Activated CD4-positive, alpha-beta T cell treated with anti-CD3 and anti-CD28 coated beads, Interleukin-2, amount 50 U/mL, for 16 hours (primary cell): ENCODE data around the gene MYO3B.

ENCODE experiments used
- DNase-seq: peaks from one replicate; pipeline ENCODE4 v3.0.0-alpha.2; 2020

The MYO3B gene

GRCh38 chr2:170177950-170178781 lies at the start of gene MYO3B:
MYO3B (plus strand) TSS chr2:170178147; CDS start chr2:170178288, 141 bp downstream.
- peak; percentile 75 for DNase-seq

- no peak for DNase-seq
These were observed 38.5 kb upstream of the MYO3B start for GRCh38 chr2:170139276-170139967.

- DNase-seq: no peak
These were observed 37.4 kb upstream of the MYO3B start for GRCh38 chr2:170140561-170140960.

- DNase-seq: no peak
These were observed 36.1 kb upstream of the MYO3B start for GRCh38 chr2:170141865-170142264.

- no peak for DNase-seq
These were observed 35.4 kb upstream of the MYO3B start for GRCh38 chr2:170142502-170142901.

- no peak for DNase-seq
These were observed 34.8 kb upstream of the MYO3B start for GRCh38 chr2:170143045-170143717.

GRCh38 chr2:170144761-170145160 lies 33.2 kb upstream of the MYO3B start:
- no peak for DNase-seq

GRCh38 chr2:170145191-170145590 lies 32.8 kb upstream of the MYO3B start:
- DNase-seq: no peak

- no peak for DNase-seq
These were observed 32.1 kb upstream of the MYO3B start for GRCh38 chr2:170145675-170146432.

GRCh38 chr2:170146784-170147183 lies 31.2 kb upstream of the MYO3B start:
- no peak for DNase-seq

- no peak for DNase-seq
These were observed 30.4 kb upstream of the MYO3B start for GRCh38 chr2:170147576-170147975.

GRCh38 chr2:170148161-170148560 lies 29.8 kb upstream of the MYO3B start:
- no peak for DNase-seq

GRCh38 chr2:170152421-170152820 lies 25.5 kb upstream of the MYO3B start:
- DNase-seq: no peak

GRCh38 chr2:170155022-170155722 lies 22.8 kb upstream of the MYO3B start:
- DNase-seq: no peak

GRCh38 chr2:170155723-170156253 lies 22.2 kb upstream of the MYO3B start:
- no peak for DNase-seq

GRCh38 chr2:170156592-170156991 lies 21.4 kb upstream of the MYO3B start:
- no peak for DNase-seq

- no peak for DNase-seq
These were observed 20.8 kb upstream of the MYO3B start for GRCh38 chr2:170157025-170157684.

- no peak for DNase-seq
These were observed 18.9 kb upstream of the MYO3B start for GRCh38 chr2:170159060-170159459.

- DNase-seq: no peak
These were observed 16.3 kb upstream of the MYO3B start for GRCh38 chr2:170161516-170162270.

GRCh38 chr2:170162271-170162632 lies 15.7 kb upstream of the MYO3B start:
- DNase-seq: no peak
